LHCN-M2 (cell line): ENCODE measurements around the gene TBL1XR1. TPM values are rescaled to one million over a fixed set of nuclear protein-coding genes. Genes with fewer than 3 reads are reported as not detected.

Source experiments
- DNase-seq: peaks from one replicate; pipeline ENCODE4 v3.0.0-alpha.2; 2012; ENCODE audit warnings: low read depth
- total RNA-seq: library from RNA; depleted of rRNA; stranded (reverse); fragments of >200 nt; gene quantifications from 2 replicates; pipeline ENCODE4 v1.2.3, GENCODE V29; 2014

Gene TBL1XR1
- total RNA-seq, 1 experiment from 2014 or later = 78.2 TPM

GRCh38 chr3:177110386-177110785 is 86.9 kb downstream of the TBL1XR1 start:
- DNase-seq = no peak

GRCh38 chr3:177109688-177110330 is 87.5 kb downstream of the TBL1XR1 start:
- DNase-seq = no peak

DNA sequence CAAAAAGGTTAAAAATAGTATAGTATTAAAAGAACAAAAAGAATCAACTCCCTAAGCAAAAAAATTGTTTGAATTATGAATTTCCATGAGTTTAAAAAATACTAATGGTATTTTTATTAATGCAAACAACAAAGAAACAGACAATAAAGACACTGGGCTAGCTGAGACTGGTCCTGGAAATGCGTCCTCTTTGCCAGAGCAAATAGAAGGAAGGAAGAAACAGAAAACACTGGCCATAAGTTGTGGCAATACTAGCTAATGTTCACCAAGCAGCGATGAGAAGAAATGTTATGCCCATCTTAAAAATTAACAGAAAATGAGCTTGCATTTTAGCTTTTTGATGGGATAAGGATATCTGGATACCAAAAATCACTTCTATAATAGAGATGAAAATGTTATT is 88.6 kb downstream of the TBL1XR1 start:
- no peak for DNase-seq

DNA sequence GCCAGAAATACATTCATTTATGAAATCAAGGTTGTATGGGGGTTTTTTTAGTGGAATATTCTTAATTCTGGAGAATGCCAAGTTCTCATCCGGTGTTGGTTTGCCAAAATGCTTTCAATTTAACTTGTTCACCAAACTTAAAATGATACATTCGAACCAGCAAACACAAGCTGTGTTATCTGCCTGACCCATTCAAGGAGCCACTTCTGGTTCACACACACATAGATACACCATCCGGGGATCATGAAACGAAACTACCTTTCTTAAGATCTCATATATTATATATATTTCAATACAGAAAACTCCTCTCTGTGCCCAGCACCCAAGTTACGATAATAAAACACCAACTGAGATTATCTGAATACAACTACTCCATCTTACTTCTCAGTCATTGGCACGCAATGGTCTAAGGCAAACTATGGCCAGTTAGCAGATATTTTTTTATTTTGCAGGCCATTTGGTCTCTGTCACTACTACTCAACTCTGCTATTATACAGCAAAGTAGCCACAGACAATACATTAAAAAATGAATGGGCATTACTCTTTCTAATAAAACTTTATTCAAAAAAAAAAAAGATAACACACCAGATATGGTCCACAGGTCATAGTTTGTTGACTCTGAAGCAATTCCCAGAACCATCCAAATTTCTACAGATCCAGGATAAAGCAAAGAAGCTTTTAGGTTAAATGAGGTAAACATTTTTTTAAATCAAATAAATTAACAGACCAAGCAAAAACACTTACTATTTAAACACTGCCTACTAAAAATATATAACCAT is 89.6 kb downstream of the TBL1XR1 start:
- DNase-seq = no peak

DNA sequence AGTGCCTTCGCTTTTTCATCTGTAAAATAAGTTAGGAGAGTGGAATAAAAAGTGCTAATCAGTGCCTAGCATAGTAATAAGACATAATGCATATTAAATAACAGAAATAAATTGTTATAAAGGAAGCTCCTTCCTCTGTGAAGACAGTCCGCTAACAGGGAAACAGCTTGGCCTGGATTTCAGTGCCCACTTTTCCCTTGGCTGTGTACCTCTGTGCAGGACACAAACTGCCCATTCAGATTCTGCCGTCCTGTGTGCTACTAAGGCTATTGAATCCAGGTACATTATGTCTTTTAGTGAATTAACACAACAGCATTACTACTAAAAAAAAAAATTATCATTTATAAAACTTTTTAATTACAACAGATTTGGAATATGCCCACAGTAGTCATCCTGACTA is 90.7 kb downstream of the TBL1XR1 start:
- no peak for DNase-seq

GRCh38 chr3:177106184-177106583 is 91.1 kb downstream of the TBL1XR1 start:
- no peak for DNase-seq

DNA sequence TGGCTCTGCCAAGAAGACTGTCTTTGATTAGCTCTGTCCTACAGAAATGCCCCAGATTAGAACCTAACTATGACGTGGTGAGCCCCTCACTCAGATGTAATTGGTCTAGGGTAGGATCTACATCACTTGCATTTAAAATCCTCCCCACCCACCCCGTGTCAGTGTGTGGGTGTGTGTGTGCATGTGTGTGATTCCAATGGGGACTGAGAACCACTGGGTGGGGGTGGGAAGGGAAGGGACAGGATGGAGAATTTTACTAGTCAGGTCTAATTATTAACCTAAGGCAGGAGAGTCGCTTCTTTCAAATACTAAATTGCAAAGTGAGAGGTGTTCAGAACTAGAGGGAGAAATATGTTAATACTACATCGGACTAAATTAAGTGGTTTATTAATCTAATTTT is 91.7 kb downstream of the TBL1XR1 start:
- no peak for DNase-seq

DNA sequence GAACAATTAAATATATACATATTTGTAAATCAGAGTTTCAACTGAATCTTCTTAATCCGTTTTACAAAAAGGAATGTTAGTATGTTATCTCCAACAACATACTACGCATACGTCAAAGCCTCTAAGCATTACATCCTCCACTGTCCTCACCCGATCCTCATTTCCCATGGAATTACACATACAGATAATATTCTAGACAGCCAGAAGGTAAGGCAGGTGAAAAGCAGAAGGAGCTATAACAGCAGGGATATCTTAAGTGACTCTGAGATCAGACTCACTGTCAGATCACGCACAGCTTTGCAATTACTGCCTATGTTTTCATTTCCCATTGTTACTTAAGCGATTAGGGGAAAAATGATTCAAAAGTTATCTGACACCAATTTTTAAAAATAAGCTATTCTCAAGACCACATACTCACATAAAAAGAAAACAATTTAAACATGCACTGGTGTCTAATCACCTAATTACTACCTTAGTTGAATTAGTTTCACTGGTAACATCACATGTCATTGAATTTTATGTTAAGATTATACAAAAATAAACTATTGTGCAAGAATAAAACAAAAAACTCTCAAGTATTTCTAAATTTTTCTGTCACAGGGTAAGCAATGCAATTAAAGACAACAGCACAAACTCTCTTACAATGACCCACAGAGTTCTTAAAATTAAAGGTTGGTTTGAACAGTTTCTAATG is 92.8 kb downstream of the TBL1XR1 start:
- no peak for DNase-seq

GRCh38 chr3:177102553-177102952 is 94.7 kb downstream of the TBL1XR1 start:
- DNase-seq = no peak

DNA sequence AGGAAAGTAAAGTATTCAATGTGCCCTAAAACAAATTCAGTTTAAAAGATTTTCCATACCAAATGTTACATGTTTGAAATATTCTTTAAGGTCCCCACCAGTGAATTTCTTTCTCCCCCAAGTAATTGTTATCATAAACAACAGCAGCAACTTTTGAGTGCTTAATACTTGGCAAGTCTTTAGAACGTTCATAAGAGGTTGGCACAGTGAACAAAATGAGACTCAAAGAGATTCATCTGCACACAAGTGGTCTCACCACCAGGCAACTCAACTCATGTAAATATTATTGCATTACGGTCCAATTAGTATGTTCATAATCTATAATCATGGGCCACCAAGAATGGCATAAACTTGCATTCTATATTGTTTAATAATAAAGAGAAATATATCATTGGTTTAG is 98.7 kb downstream of the TBL1XR1 start:
- DNase-seq = no peak

DNA sequence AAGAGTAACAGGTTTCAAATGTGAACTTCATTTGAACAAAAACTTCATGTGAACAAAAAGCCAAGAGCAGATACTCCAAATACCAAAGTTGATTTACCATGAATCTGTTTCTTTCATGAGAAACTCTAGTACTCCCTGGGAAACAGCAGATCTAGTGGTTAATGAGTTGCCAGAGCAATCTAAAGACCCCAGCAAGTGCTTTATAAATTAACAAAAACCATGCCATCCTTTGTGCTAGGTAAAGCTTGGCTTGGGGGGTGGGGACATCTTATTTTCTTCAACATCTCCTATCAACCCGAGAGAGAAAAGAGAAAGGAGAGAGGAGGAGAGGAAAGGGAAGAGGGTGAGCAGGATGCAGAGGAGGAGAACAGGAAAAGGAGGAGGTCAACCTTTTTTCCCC is 100.7 kb downstream of the TBL1XR1 start:
- DNase-seq = no peak

GRCh38 chr3:177093966-177094365 is 103.3 kb downstream of the TBL1XR1 start:
- no peak for DNase-seq

GRCh38 chr3:177089901-177090300 is 107.4 kb downstream of the TBL1XR1 start:
- no peak for DNase-seq

DNA sequence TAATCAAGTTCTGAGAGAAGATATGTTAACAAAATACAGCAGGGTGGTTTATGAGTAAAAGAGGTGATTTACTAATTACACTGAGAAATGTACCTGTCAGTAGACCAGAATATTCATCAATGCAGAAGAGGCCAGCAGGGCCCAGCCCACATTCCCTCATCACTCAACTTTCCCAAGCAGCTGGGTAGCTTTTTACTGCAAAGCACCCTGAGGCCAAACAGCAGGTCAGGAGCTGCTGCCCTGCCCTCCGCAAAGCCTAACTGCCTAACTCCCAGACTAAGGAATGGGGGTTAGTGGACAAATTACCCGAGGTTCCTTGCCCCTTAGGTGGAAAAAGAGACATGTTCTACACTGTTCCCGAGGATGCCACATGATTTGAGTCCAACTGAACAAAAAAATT is 108.2 kb downstream of the TBL1XR1 start:
- DNase-seq = no peak

DNA sequence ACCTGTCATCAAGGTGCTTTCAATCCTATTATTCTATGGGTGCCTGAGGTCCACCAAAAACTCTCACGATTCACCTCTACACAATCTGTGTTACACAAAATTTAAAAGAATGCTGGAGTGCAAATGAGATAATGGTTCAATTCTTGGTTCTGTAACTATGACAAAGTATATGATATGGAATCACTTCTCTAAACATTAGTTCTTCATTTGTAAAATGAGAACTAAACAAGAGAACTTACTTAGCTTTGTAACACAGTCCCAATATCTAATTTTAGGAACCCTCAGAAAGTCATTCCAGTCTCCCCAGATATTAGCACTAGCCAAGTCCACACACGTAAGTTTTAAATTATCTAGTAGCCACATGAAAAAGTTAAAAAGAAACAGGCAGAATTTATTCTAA is 111.5 kb downstream of the TBL1XR1 start:
- DNase-seq = no peak

GRCh38 chr3:177084616-177085015 is 112.7 kb downstream of the TBL1XR1 start:
- DNase-seq = no peak

DNA sequence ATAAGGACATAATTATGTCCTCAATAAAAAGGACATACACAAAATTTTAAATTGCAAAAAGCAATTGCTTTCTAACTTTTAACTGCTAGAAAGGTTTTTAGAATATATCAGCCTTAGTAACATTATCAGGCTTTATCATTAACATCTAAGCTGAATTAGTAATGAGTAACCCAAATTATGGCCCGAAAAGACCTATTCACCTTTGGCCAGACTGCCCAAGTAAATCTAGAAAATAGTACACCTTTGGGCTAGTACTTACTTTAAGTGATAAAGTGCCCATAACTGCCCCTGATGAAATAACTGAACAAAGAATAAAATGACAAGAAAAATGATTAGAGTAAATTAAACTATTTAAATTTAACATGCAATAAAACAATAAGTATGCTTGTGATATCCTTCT is 117.2 kb downstream of the TBL1XR1 start:
- no peak for DNase-seq

GRCh38 chr3:177079684-177080083 is 117.6 kb downstream of the TBL1XR1 start:
- no peak for DNase-seq

DNA sequence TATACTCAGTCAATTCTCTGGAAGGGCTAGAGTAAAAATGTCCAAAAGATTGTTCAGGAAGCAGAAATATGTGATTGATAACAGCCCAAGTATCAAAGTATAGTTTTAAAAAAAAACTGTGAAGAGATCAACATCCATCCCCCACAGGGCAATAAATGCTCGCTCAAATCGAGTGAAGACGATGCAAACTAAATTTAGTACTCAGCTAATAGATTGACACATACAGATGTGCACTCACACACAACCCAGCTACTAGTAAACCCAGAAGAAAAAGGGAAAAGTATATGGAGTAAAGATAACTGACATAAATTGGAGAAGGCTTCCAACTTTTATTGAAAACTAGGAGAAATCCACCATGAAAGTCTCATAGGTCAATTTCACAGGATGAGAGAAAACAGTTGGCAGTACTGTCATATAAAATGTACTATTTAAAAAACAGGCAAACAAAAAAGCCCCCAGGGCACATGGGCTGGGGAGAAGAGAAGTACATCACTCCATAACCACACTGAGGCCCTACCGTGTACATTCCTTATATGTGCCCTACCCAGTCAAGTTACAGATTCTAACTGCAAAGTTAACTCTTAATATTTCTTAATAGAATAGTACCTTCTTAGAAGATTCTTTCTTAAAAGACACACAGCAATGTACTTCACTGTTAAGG is 125.7 kb downstream of the TBL1XR1 start:
- peak; percentile 25 for DNase-seq

GRCh38 chr3:177069514-177070329 is 127.6 kb downstream of the TBL1XR1 start:
- peak; percentile 58 for DNase-seq

DNA sequence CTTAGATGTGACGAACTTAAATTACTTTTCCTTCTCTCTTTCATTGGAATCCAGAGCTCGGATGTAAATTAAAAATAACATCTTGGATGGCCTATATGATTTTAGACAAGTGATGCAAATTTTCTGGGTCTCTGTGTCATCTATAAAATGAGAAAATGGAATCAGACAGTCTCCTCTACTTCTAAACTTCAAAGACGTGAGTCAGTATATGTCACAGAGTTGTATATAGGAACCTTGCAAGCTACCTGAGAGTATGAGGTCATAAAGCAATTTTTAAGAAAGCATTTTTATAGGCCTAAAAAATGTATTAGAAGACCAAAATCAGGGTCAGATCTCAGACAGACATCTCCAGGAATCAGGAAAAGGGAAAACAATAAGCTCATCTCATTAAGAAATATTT is 128.3 kb downstream of the TBL1XR1 start:
- no peak for DNase-seq
